GM21423 (cell line): ENCODE results near the gene RPS25.
A peak's percentile ranks its signal among the peaks of the same experiment; 100 is the strongest.
"Not testable (repeated sequence)": the region's sequence is repeated elsewhere in the genome, so short reads cannot be mapped to it uniquely, and the experiment has no call there.

Experiments used
- ATAC-seq: cut with Tn5 transposase; IDR thresholded peaks from one replicate; pipeline ENCODE4 v1.9.1; 2021; ENCODE audit warnings: mild to moderate bottlenecking, moderate library complexity; ENCODE audit not compliant: unreplicated experiment

Gene RPS25

DNA sequence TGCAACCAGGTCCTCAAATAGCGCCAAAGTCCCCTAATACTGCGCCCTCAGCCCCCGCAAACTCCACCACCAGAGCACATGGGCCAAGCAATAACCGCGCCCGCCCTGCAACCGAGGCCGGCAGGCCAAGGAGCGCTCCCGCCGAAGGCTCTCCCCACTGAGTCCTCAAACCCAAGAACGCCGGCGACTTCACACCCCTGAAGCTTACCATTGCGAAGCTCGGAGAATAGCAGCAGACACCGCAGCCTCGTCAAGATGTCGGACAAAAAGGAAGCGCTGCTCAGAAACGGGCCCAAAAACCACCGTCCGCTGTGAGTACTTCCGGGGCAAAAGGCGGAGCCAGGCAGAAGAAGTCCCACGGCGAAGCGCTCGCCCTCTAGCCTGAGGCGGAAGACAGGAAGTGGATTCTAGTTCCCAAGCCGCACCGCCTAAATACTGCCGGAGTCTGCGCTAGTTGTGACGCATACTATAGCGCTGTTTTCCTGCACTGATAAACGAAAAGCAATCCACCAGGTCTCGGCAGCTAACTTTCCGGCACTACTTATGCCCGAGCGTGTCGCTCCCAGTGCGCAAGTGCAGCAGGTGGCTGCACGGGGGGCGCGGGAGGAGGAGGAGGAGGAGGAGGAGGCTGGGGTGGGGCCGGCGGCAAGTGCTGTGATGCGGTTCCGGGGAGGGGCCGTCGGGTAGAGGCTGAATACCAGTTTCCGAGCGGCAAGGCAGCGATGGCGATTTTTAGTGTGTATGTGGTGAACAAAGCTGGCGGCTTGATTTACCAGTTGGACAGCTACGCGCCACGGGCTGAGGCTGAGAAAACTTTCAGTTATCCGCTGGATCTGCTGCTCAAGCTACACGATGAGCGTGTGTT is at the start of gene RPS25, which contains the start of gene TRAPPC4:
Gene RPS25, minus strand, starts transcription at position 270 of the 865 bp plus-strand sequence. Its CDS starts 59 bp downstream, at position 211.
Gene TRAPPC4, plus strand, starts transcription at position 693 of the 865 bp plus-strand sequence. Its CDS starts 30 bp downstream, at position 723.
- ATAC-seq, result peak; percentile 86

DNA sequence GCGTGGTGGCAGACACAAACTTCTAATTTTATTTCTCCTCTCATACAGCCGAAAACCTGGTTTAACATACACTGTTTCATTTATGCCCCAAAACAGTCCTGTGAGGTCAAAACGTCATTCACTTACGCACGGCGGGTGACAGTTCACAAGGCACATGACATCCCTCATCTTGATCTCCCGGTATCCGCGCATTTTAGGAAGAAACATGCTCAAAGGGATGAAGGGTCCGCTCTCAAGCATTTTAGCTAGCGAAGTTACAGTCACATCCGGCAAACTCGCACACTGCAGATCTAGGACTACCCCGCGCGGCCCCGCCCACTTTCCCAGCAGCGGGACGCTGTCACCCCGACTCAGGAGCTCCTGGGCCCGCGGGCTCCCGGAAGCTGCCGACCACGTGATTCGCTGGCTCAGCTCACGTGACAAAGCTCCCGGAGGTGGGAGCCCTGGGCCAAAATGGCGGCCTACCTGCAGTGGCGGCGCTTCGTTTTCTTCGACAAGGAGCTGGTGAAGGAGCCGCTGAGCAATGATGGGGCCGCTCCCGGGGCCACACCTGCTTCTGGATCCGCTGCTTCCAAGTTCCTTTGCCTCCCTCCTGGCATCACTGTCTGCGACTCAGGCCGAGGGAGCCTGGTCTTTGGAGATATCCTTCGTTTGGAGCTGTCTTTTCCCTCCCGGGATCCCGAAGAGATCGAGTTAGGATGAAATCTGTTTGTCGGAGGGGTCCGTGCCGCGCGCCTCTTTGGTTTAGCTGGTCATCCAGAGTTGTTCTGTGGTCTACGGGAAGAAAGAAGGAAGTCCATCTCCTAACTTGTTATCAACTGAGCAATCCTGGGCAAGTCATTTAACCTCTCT is 49.5 kb upstream of the RPS25 start, which contains the start of gene VPS11:
Gene VPS11, plus strand, starts transcription at position 448 of the 852 bp plus-strand sequence. Its CDS starts 6 bp downstream, at position 454.
- peak; percentile 90 for ATAC-seq

DNA sequence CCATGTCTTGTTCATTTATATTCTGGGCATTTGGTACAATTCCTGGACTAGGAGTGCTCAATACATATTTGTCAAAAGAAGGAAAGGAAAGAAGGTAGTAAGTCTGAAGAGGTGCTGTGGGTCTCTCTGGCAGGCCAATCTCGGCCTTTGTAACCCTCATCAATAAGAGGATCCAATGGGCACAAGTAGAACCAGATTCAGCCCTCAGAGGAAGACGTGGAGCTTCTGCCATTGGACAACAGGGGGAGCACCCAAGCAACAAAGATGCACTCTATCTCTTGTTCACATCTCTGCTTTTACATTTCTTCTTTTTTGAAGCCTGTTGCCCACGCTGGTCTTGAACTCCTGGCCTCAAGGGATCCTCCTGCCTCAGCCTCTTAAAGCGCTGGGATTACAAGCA is 47.2 kb upstream of the RPS25 start:
- no peak for ATAC-seq

DNA sequence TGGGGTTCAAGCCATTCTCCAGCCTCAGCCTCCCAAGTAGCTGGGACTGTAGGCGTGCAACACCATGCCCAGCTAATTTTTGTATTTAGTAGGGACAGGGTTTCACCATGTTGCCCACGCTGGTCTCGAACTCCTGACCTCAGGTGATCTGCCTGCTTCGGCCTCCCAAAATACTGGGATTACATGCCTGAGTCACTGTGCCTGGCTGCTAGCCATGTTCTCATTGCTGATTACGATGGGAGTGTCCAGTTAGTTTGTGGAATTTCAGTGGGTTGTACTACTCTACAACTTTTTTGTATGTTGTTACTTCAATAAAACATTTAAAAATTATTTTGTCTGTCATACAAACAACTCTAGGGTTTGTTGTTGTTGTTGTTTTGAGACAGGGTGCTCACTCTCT is 44.6 kb upstream of the RPS25 start:
- no peak for ATAC-seq

DNA sequence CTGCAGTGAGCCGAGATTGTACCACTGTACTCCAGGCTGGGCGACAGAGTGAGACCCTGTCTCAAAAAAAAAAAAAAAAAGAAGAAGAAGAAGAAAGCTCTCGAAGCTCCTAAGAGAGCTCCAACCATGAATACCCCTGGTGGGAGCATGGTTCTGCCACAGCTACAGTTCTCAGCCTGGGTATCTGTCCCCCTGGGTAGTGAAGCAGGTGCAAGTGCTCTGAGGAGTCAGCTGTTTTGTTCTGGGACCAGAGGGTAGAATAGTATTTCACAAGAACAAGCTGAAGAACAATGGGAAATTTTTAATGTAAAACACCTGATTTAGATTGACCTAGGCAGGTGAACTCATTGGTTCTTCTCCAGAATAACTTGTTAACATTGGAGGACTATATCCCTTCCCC is 43.1 kb upstream of the RPS25 start:
- no peak for ATAC-seq

DNA sequence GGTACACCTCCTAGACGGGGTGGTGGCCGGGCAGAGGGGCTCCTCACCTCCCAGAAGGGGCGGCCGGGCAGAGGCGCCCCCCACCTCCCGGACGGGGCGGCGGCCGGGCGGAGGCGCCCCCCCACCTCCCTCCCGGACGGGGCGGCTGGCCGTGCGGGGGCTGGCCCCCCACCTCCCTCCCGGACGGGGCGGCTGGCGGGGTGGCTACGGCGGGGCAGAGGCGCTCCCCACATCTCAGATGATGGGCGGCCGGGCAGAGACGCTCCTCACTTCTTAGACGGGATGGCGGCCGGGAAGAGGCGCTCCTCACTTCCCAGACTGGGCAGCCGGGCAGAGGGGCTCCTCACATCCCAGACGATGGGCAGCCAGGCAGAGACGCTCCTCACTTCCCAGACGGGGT is 41.0 kb upstream of the RPS25 start:
- ATAC-seq, result not testable (repeated sequence)

DNA sequence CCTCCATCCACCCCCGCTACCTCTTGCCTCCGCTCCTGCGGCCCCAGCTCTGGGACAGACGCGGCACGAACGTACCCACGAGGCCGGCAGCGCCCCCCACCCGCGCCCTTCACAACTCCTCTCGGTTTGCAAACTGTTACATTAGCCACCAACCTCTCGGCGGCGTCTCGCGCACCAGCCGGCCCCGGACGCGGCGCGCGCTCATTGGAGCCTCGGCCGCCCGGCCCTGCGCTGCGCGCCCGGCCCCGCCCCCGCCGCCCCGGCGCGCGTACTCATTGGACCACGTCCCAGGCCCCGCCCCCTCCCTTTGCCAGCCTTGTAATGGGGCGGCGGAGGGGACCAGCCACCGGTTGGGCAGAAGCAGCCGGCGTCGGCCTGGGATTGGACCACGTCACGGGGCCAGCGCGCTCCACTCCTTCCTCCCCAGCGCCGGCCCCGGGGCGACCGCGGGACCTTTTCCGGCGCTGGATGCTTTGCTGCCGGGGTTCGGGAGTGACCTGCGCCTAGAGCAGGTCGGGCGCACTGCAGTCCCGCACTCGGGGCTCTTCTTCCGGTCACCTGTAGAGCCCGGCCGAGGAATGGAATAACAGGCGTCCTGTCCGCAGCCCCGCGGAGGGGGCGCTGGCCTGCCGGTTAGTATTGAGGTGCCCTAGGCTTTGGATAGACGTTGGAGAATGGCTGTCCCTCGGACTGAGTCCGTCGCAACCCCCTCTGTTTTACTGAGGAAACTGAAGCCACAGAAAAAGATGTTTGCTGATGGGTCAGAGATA is 39.0 kb upstream of the RPS25 start, which contains the start of gene HYOU1:
Gene HYOU1, minus strand, starts transcription at position 206 of the 770 bp plus-strand sequence. CDS start 1,045 bp downstream, outside the sequence.
- peak; percentile 89 for ATAC-seq

DNA sequence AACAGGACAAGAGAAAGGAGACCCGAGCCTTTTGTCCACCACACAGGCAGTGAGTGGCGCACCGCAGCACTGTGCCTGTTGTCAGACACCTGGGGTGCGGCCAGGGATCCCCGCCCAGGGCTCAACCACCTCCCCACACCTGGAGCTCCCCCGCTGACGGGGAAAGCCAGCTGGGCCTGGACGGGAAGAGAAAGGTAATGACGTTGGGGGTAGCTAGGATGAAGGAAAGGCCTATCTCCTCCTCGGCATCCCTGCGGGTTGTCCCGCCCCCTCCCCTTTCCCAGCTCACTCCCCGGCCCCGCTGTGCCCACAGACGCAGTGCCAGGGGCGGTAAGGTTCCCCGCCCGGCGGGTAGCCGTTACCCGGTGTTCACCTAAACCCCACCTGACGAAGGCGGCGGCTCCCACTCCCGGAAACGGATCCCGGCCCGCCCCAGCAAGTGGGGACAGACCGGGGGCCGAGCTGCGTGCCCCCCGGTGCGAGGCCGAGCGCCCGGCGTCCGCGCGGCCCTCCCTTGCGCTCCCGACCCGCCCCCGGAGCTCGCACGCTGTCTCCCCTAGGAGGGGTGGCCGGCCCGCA is 38.4 kb upstream of the RPS25 start:
- peak; percentile 6 for ATAC-seq

DNA sequence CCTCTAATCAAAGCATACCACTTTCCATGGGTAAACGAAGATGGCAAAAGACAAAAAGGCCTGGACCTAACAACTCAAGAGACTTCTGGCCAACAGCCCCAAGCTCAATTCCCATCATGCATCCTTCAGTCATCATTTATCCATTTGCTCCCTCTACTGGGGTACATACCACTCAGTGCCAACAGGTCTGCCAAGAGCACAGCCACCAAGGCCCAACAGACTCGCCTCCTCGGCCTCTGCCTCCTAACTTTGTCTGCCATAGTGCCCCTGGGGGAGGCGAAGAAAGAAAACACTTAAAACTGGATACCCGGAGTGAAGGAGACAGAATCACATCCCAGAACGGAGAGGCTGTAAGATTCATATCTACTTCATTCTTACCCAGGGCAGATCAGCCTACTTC is 37.8 kb upstream of the RPS25 start:
- no peak for ATAC-seq

DNA sequence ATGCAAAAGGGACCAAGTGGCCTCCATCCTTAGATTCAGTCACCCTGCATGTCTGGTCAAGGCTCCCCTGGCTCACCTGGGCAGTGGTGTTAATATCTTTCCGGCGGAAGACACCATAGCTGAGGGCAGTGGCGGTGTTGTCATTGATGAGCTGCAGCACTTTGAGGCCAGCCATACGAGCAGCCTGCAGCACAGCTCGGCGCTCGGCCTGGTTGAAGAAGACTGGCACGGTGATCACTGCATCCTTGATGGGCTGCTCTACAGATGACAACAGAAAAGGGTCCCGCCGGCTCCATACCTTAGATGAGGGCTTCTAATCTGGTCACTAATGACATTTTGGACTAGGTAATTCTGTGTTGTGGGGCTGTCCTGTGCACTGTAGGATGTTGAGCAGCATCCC is 36.3 kb upstream of the RPS25 start:
- no peak for ATAC-seq

DNA sequence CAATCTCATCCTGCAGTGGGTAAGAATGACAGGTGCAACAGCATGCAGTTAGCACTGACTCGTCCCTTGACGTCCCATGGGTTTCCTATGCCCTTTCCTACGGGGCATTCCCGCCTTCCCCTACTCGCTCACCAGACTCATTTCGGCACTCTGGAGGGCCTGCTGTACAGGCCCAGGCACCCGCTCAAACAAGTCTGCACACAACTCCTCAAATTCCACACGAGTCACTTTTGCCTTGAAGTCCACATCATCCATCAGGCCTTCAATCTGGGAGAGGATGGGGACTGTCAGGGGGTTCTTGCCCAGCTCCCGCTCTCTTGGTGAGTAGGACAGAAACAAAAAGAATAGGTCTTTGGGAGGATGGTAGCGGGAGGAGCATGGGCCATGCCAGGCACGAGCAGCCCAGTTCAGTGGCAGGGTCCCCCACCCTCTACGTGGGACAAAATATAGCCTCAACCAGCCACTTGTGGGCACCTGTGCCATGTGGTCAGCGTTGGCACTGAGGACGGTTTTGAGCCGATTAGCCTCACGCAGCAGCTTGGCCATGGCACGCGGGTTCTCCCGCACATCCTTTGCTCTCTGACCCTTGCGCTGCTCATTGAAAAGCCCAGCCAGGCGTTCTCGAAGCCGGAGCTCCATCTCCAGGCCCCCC is 34.1 kb upstream of the RPS25 start:
- ATAC-seq, result no peak

DNA sequence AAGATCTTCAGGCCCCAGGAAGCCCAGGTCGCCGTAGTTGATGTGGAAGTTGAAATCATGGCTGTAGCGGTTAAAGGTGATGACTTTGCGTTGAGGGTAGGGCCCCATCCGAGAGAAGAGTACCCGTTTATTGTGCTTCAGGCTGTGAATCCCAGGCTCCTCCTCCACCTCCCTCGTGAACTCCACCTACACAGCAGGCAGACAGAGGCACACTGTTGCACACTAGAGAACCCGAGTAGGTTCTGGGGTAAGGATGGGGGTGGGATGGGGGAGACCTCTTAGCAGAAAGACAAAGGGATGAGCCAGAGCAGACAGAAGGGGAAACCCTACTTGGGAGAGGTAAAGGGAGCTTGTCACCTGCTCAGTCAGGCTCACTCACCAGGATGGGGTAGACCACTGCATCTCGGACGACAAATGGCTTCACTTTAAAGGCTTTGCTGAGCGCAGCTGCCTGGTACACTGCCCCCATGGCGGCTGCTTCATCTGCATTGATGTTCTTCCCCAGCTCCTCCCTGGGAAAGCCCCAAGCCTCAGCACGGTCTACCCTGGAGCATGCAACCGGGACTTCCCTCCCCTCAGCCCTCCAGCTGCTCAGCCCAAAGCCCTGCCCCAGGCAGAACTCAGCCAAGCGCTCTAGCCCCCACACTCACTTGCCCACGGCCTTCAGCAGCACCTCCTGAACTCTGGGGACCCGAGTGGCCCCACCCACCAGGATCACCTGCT is 33.5 kb upstream of the RPS25 start:
- ATAC-seq, result peak; percentile 35

DNA sequence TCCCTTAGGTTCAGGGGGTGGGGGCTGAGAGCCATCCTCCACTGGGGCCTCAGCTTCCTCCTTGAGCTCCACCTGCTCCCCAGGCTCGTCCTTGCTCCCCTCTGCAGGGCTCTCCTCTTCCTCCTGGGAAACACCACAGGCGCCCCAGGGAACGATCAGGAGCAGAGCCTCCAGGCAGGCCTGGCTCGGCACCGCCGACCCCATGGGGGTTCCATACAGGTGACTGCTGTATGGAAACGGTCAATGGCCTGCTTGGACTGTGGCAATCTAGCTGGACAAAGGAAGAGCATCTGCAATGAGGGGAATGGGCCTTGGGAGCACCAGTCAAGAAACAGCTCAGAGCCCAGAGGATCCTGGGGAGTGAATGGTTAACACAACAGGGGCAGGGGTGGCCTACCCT is 30.9 kb upstream of the RPS25 start:
- ATAC-seq, result no peak

DNA sequence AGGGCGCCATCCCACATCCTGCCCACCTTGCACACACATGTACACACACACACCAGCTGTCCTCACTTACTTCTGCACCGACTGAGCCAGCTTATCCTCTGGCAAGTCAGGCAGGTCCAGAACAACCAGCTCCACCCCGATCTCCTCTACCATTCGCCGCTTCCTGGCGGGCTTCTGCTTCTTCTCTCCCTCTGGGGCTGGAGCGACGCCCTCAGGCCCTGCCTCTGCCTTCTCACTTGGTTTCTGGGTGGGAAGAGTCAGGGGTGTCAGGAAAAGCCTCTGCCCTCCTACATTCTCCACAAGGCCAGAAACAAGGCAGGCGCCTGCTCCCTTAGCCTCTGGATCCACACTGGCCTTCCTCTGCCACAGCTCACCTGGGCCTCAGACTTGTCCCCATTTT is 30.5 kb upstream of the RPS25 start:
- no peak for ATAC-seq

DNA sequence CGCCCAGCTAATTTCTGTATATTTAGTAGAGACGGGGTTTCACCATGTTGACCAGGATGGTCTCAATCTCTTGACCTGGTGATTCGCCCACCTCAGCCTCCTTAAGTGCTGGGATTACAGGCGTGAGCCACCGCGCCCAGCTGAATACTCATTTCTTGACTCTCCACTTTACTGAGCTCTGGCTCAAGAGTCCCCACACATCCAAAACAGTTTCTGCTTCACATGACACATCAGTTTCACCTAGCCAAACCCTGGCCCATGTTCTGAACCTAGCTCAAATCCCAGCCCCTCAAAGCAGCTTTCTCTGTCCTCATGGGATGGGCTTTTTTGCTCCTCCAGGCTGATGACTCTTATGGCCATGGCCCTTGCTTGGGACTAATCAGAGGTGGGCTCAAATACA is 29.1 kb upstream of the RPS25 start:
- no peak for ATAC-seq

DNA sequence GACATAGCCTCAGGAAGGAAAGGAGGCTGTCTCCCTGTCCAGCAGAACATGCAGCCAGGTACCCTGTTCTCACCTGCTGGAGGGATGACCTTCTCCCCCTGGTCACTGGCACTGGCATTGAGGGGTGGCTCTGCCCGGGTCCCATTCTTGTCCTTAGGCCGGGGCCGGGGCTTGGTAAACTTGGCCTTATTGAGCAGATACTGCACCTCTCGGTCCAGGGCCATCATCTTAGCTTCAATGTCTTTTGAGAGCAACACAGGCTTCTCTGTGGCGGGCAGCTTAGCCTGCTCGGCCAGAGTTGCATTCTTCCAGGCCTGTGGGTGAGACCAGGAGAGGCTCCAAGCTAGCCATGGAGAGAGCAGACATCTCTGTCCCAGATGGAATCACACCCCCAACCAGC is 28.3 kb upstream of the RPS25 start:
- no peak for ATAC-seq

DNA sequence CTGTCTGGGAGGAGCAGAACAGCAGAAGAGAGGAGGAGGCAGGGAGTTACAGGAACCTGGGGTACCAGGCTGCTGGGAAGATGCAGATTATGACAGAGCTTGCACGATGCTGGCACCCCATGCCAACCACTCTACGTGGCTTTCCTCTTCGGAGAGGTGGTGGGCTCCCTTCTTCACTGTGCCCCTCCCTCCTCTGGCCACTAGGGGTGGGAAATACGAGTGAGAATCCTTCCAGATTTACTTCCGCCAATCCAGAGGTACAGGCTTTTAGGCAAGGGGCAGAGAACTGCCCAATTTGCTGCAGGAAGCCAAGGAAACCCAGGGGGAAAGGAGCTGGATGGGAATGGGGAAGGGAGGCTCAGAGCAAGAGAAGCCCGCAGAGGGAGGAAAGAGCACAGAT is 26.6 kb upstream of the RPS25 start:
- ATAC-seq, result no peak

DNA sequence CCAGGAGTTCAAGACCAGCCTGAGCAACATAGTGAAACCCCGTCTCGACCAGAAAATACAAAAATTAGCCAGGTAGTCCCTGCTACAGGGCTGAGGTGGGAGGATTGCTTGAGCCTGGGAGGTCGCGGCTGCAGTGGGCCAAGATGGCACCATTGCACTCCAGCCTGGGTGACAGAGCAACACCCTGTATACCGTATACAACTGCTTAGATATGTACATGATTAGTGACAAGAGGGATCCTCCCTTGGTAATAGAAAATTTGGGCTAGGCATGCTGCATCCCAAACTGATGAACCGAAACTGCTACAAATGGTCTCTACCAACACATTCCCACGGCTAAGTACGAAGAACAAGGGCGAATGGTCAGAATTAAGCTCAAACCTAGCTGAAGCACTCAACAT is 24.8 kb upstream of the RPS25 start:
- no peak for ATAC-seq

DNA sequence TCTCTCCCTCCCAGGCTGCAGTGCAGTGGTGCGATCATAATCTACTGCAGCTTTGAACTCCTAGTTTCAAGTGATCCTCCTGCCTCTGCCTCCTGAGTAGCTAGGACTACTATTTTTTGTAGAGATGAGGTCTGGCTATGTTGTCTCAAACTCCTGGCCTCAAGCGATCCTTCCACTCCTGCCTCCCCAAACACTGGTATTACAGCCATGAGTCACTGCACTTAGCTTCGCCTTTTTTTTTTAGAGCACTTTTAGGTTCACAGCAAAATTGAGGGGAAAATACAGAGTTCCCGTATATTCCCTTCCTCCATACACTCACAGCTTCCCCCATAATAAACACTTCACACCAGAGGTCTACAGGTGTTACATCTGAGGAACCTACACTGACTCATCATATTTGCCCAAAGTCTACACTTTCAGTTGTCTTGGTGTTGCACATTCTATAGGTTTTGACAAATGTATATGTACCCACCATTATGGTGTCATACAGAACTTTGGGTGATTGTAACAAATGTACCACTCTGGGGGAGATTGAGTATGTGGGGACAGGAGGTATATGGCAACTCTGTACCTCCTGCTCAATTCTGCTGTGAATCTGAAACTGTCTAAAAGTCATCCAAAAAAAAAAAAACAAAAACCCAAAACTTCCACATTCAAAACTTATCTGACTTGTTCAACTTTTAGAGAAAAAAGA is 23.8 kb upstream of the RPS25 start:
- ATAC-seq, result no peak
